Measurements from ENCODE around the gene RSKR. TPM values are rescaled to one million over a fixed set of nuclear protein-coding genes. Genes with fewer than 3 reads are reported as not detected.
A peak's percentile ranks its signal among the peaks of the same experiment; 100 is the strongest.

Gene RSKR
- total and polyA plus RNA-seq, 9 of the 15 experiments (the other 6 are each of a cell fraction or from before 2014, with no cell fraction given), result 1.4 to 42.3 (median 16.2) TPM

- TF ChIP-seq E4F1 (CRISPR knock-in tag; IDR thresholded peaks at IDR 0.05; ENCODE audit: borderline replicate concordance) (no peak), NR0B1 (IDR thresholded peaks at IDR 0.05; ENCODE audit: partially characterized antibody) (no peak), CSDE1 (IDR thresholded peaks at IDR 0.05) (no peak), SMARCB1 (IDR thresholded peaks at IDR 0.05; ENCODE audit: insufficient read length, low read depth) (no peak), ZNF830 (CRISPR knock-in tag; IDR thresholded peaks at IDR 0.05) (no peak), PURB (CRISPR knock-in tag; IDR thresholded peaks at IDR 0.05; ENCODE audit: low read depth) (no peak), JUND (IDR thresholded peaks at IDR 0.05; ENCODE audit: borderline replicate concordance, low read depth, low read length) (peak; percentile 46; the same call in 1 of the 2 replicates), JUND (tag; IDR thresholded peaks at IDR 0.05; ENCODE audit: borderline replicate concordance, low read depth, low read length) (0 out of 3 replicates have a peak, but pooled peaks have one; percentile 28), ZNF175 (CRISPR knock-in tag; IDR thresholded peaks at IDR 0.05; ENCODE audit: low read depth) (no peak), ZNF584 (CRISPR knock-in tag; IDR thresholded peaks at IDR 0.05; ENCODE audit: low read depth) (no peak), CHCHD3 (CRISPR knock-in tag; IDR thresholded peaks at IDR 0.05) (no peak), DNMT1 (IDR thresholded peaks at IDR 0.05) (no peak), GATAD2A (IDR thresholded peaks at IDR 0.05) (no peak), FOXA3 (CRISPR knock-in tag; conservative IDR thresholded peaks at IDR 0.05 in 1 of 2, IDR thresholded peaks at IDR 0.05 in 1 of 2) (peak in 1 of 2 experiments; percentile 10; a peak in 1 of 4 replicates), KAT7 (CRISPR knock-in tag; IDR thresholded peaks at IDR 0.05; ENCODE audit: borderline replicate concordance) (no peak), HDAC6 (IDR thresholded peaks at IDR 0.05; ENCODE audit: low read depth, low read length) (no peak), MCM7 (IDR thresholded peaks at IDR 0.05) (no peak), CTBP1 (IDR thresholded peaks at IDR 0.05; ENCODE audit: borderline replicate concordance) (peak; percentile 43; the same call in 1 of the 2 replicates), ZFX (CRISPR knock-in tag; IDR thresholded peaks at IDR 0.05) (peak; percentile 7; the same call in 1 of the 2 replicates), ATF1 (CRISPR knock-in tag; IDR thresholded peaks at IDR 0.05) (no peak), ATF1 (tag; IDR thresholded peaks at IDR 0.05) (peak; percentile 64; the same call in 1 of the 2 replicates), ZNF165 (CRISPR knock-in tag; IDR thresholded peaks at IDR 0.05; ENCODE audit: borderline replicate concordance) (no peak)
- TF ChIP-seq, protein P1, sequence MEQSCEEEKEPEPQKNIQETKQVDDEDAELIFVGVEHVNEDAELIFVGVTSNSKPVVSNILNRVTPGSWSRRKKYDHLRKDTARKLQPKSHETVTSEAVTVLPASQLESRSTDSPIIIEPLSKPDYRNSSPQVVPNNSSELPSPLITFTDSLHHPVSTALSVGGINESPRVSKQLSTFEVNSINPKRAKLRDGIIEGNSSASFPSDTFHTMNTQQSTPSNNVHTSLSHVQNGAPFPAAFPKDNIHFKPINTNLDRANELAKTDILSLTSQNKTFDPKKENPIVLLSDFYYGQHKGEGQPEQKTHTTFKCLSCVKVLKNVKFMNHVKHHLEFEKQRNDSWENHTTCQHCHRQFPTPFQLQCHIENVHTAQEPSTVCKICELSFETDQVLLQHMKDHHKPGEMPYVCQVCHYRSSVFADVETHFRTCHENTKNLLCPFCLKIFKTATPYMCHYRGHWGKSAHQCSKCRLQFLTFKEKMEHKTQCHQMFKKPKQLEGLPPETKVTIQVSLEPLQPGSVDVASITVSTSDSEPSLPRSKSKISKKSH (CRISPR knock-in tag; IDR thresholded peaks at IDR 0.05), result no peak
- TF ChIP-seq, protein P2, sequence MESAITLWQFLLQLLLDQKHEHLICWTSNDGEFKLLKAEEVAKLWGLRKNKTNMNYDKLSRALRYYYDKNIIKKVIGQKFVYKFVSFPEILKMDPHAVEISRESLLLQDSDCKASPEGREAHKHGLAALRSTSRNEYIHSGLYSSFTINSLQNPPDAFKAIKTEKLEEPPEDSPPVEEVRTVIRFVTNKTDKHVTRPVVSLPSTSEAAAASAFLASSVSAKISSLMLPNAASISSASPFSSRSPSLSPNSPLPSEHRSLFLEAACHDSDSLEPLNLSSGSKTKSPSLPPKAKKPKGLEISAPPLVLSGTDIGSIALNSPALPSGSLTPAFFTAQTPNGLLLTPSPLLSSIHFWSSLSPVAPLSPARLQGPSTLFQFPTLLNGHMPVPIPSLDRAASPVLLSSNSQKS (CRISPR knock-in tag; IDR thresholded peaks at IDR 0.05), result no peak
Measured at GRCh38 chr17:28571361-28572122, 42.4 kb downstream of the RSKR start, which contains the start of gene PIGS (continued).

Measured in K562 (cell line).